ENCODE results near the gene DUSP18. TPM values are rescaled to one million over a fixed set of nuclear protein-coding genes. Genes with fewer than 3 reads are reported as not detected.
"Not testable (repeated sequence)": the region's sequence is repeated elsewhere in the genome, so short reads cannot be mapped to it uniquely, and the experiment has no call there.

Gene DUSP18
- total RNA-seq, 1 experiment from 2014 or later, result 8.5 TPM

DNA sequence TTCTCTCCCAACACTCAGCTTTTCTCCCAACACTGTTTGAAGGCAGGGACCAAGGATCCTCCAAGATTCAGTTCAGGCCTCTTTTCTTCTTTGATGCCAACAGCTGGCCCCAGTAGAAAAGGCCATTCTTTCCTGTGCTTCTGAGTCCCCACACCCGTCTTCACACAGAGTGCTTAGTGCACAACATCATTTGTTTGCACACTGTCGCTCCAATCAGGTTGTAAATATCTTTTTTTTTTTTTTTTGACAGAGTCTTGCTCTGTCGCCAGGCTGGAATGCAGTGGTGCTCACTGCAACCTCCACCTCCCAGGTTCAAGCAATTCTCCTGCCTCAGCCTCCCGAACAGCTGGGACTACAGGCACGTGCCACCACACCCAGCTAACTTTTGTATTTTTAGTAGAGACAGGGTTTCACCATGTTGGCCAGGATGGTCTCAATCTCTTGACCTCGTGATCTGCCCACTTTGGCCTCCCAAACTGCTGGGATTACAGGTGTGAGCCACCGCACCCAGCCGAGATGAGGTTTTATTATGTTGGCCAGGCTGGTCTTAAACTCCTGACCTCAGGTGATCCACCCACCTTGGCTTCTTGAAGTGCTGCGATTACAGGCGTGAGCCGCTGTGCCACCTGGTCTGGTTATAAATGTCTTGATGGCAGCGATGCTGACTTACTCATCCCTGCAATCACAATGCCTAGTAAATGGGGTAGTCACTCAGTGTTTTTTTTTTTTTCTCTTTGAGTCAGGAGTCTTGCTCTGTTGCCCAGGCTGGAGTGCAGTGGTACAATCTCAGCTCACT, 12.4 kb upstream of the DUSP18 start:
- DNase-seq (ENCODE audit: low spot score), result not testable (repeated sequence)

DNA sequence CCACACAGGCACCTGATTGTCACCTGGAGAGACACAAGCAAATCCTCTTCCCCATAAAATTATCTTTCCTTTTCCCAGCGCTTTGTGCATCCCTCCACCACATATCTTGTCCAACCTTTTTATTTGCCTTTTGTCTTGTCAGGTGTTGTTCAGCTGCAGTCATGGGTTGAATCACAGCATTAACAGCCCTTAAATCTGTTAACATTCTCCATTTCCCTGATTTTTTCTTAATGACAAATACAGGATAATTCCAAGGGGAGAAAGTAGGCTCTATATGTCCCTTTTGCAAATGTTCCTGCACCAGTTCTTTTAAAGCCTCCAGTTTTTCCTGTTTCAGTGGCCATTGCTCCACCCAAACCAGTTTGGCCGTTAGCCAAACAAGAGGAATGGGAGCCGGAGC, 8.9 kb upstream of the DUSP18 start:
- DNase-seq (ENCODE audit: low spot score), result peak; percentile 37

DNA sequence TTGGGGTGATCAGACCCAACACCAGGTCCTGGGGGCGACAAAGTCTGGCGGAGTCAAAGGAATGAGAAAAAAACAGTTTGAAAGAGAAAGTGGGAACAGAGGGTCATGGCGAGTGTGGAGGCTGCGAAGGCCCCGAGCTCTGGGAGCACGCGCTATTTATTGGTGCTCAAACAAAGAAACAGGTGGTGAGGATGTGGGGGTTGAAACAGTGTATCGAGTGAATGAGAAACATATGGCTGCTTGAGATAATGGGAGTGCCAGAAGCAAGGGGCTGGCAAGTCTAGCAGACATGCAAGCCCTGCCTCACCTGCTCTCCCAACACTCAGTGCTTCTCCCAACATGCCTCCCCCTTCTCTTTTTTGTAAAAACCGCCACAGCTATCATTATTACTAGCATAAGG, 7.8 kb upstream of the DUSP18 start:
- DNase-seq (ENCODE audit: low spot score), result no peak

DNA sequence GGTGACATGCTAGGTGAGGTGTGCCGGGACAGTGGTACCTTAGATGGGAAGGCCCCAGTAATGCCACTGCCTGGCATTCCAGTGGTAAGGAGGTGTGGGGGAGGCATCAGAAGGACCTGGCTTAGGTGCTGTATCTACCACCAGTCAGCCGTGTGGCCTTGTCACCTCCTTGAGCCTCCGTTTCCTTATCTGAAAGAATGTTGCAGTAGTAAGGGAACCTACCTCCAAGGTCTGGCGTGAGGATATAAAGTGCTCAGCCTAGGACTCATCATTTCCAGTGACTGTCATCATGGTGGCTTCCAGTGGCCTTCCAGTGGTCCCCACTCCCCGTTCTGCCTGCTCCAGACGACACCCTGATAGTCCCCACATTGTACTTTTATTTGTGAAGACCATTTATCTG, 6.8 kb upstream of the DUSP18 start:
- DNase-seq (ENCODE audit: low spot score), result no peak

DNA sequence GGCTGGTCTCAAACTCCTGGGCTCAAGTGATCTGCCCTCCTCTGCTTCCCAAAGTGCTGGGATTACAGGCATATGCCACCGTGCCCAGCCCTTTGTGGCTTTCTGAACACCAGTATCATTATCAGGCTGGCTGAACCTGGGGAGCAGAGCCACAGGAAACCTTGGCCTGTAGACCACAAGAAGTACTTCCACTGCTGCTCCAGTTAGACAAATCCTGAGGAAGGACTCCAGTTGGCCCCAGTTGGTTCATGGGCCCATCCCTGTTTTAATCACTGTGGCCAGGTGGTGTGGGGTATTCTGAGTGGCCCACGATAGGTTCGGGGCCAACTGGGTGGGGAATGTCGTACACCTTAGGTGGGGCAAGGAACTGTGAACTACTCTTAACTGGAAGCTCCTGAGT, 5.5 kb upstream of the DUSP18 start:
- DNase-seq (ENCODE audit: low spot score), result no peak

DNA sequence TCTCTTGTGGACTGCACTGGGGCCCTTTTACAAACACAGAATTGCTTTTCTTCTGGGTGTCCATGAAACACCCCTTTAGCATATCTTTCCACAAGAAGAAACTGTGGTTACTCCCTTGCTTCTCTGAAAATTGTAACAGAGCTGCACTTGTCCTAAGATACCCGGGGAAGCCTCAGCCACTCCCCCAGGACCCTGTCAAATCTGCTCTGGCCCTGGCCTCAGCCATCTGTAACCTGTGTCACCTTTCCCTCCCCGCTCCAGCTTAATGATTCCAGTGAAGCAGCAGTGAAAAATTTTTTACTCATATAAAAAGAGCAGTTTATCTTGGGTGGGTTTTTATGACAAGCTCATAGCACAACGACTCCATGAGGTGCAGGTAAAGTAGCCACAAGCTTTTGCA, 3.4 kb upstream of the DUSP18 start:
- DNase-seq (ENCODE audit: low spot score), result no peak

DNA sequence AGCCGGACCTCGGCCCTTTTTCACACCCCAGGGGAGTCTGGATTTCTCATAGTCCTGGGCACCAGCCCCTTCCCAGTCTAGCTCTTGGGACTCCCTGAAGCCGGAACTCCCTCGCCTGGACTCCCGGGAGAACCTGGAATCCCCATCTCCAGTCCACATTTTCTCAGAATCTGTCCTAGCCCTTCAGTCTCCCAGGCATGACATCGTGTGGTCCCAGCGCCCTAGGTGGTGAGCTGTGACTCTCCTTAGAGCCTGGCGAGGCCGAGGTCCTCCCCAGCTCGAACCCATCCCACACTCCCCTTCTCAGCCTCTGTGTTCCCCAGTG, 673 bp upstream of the DUSP18 start:
- DNase-seq (ENCODE audit: low spot score), result no peak

DNA sequence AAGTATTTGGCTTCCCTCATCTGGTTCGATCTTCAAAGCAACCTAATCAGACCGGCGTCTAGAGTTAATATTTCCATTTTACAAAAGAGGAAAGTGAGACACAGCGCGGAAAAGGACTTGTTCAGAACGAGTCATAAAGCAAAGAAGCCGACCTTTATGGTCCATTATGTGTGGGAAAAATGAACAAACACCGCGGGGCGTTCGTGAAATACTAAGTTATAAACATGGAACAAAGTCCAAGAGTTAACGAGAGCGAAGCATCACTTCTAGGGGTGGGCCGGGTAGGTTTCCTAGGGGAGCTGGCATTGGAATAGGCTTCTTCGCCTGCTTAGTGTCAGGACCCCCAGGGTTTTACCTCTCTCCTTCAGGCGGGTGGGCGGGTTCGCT, 575 bp downstream of the DUSP18 start:
- peak; percentile 57 for DNase-seq (ENCODE audit: low spot score)

DNA sequence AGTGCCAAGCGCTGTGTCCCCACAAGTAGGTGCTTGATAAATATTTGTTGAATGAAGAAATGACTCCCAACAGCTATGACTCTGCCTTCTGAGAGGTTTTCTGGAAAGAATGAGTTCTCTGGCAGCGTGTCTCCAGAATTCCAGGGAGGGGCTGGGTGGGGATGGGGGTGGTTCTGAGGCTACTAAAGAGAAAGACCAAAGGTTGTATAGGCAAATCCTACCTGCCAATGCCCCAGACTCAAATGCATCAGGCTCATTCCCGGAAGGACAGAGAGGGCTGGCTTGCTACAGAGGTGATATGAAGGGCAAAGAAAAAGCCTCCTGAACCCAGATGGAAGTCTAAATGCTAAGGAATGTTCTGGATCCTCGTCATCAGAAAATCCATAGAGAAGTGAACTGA, 1.9 kb downstream of the DUSP18 start:
- peak; percentile 51 for DNase-seq (ENCODE audit: low spot score)

DNA sequence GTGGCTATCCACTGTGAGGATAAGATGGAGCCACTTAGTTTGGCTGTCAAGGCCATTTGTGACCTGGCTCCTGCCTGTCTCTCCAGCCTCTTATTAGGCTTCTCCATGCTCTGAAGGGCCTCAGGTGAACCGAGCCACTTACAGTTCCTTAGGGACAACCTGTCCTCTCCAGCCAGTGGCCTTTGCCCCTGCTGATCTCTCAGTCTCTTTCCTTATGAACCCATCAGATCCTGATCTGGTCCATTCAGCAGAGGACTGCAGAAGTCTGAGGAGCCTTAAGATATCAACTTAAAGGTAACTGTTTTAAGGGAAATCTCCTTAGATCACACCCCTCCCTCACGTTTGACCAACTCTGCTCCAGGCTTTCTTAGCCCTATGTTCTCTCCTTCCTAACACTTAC, 2.4 kb downstream of the DUSP18 start:
- DNase-seq (ENCODE audit: low spot score), result no peak

DNA sequence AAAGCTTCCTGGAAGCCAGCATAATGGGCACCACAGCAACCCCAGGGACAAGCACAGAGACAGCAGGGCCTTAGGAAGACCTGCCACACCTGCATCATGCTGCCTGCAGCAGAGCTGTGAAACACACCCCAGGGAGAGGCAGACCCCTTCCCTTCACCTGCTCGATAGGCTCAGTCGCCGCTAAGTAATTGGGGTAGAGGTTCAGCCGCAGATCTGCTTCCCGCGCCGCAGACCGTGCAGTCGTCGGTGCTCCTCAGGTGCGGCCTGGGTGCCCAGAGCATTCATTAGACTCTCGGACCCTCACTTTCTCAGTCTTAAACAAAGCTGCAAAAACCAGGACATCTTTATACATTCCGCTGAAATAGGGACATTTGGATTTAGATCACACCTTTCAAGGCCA, 2.9 kb downstream of the DUSP18 start:
- DNase-seq (ENCODE audit: low spot score), result no peak

DNA sequence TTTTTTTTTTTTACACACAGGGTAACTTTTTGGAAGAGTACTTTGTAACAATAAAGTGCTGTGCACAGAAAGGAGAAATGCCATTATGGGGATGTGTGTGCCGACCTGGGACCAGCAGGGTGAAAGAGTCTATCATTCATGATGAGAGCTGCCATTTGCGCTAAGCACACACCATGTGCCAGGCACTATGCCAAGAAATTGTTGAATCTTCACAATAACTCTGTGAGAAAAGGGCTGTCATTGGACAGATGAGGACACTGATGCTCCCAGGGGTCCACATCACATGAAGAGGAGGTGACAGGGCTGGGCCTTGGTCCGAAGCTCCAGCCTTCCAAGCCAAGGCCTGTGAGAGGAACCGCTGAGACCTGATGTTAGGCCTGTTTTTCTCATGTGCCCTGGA, 5.6 kb downstream of the DUSP18 start:
- DNase-seq (ENCODE audit: low spot score), result no peak

DNA sequence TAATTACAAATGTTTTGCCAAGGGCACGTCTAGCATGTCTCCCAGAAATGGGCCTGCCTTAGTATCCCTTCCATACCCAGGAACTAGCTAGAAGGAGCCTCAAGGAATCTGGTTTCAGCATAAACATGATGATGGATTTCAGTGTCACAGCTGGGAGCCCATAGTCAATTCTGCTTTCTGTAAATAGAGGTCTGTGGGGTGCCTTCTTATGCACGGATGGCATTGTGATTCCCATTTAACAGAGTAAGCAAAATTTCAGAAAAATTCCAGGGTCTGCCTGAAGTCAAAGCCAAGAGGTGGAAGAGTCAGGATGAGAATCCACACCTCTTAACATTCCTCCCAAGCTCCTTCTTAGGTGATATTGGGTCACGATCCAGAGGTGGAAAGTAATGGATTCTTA, 12.1 kb downstream of the DUSP18 start:
- DNase-seq (ENCODE audit: low spot score), result no peak

DNA sequence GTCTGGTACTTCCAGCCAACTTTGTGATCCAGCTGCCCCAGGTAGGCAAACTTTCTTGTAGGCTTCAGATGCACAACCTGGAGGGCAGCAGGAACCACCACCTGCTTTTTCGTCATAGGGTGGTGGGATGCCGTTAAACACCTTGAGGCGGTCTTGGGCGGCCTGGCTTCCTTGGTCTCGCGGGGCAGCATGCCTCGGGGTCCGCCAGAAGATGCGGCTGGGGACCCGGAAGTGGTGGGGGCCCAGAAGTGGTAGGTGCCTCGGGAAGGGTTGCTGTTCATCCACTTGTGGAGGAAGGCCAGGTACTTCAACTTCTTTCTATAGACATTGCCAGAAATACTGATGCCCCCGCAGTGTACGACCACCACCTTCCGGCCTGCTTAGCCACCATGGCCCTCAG, 13.3 kb downstream of the DUSP18 start:
- DNase-seq (ENCODE audit: low spot score), result no peak

DNA sequence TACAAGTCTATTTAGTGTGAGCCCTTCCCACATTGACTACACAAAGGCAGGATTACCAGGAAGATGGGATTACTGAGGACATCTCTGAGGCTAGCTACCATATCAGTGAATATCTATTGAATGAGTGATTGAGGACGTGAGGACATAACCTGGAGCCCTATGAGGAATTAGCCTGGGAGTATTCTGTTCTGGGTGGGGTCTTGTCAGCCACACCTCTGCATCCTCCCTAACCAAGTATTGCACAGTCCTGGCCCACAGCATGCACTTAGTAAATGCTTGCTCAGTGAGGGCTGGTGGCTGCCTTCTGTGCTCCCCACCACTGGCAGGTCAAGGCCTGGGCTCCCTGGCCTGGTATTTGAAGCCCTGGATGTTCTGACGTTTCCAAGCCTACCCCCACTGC, 14.8 kb downstream of the DUSP18 start:
- no peak for DNase-seq (ENCODE audit: low spot score)

DNA sequence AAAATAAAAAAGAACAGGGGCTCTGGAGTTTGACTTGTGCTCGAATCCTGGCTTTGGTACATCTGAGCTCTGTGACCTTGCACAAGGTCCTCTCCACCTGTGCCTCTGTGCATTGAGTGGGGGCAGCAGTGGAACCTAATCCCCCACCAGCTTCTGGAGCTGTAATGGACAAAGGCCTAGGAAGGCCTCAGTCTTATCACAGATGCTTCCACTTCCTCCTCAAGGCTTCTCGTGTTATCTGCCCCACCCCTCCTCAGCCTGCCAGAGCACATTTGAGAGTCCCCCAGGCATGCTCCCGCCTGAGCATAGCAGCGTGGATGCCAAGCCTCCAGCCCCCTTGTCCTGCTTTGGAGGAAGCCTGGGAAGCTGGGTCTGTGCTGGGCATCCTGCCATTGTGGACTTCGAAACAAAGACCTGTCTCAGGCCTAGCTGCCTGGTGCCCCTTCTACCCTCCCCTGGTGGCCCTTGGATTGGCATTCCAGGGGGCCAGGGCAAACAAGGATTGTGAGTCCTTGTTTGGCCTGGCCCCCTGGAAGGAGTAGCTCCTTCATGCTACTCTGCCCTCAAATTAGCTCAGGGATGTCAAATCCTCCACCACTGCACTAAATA, 17.1 kb downstream of the DUSP18 start:
- no peak for DNase-seq (ENCODE audit: low spot score)

DNA sequence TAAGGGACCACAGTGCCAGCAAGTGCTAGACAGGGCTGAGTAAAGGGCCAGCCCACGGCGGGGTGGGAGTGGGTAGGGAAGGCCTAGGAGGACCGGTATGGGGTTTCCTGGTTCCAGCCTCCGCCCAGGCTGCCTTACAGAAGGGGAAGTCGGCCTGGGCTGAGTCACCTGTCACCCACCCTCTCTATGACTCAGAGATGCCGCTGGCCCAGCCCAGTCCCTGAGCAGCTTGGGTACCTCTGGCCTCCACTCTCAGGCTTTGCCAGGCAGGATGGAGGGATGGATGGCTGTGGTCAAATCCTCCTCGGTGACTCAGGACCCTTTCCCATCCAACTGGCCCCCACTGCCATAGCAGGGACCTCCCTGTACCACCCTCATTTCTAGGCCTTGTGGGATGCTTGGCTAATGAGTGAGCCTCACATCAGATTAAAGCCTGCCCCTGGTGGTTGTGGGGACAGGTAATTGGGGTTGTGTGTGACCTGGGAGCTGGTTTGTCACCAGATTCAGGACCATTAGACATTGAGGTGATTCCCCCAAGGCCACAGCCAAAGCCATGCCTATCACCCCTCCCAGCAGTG, 18.2 kb downstream of the DUSP18 start:
- peak; percentile 85 for DNase-seq (ENCODE audit: low spot score)

DNA sequence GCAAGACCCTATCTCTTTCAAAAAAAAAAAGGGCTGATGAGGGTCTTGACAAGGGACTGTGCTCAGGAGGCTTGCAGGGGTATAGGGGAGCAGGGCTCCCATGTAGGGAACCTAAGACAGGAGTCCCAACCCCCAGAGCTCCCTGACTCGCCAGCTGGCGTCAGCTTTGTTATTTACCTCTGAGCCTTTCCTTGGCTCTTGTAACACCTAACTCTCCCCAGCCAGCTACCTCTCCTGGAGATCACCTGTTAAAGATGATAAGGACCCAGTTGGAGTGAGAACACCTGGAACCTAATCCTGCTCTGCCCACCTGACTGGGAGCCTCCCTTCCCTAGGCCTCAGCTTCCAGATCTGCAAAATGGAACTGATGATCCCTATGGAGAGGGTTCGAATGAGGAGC, 18.9 kb downstream of the DUSP18 start:
- no peak for DNase-seq (ENCODE audit: low spot score)

DNA sequence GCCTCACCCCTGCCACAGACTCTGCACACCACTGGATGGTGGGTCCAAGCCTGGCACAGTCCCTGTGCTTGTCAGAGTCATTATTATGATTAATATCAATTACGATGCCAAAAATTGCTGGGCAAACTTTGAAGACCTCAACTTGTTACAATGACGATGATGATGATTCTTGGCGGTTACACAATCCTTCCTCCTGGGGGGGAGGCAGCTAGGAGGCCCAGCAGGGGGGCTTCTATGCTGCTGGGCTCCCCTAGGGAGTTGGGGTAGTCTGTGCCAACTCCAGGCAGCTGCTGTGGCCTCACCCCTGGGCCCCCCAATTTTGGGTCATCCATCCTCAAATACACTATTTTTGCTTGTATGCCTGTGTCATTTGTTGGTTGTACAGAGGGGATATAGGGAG, 20.1 kb downstream of the DUSP18 start:
- DNase-seq (ENCODE audit: low spot score), result no peak

DNA sequence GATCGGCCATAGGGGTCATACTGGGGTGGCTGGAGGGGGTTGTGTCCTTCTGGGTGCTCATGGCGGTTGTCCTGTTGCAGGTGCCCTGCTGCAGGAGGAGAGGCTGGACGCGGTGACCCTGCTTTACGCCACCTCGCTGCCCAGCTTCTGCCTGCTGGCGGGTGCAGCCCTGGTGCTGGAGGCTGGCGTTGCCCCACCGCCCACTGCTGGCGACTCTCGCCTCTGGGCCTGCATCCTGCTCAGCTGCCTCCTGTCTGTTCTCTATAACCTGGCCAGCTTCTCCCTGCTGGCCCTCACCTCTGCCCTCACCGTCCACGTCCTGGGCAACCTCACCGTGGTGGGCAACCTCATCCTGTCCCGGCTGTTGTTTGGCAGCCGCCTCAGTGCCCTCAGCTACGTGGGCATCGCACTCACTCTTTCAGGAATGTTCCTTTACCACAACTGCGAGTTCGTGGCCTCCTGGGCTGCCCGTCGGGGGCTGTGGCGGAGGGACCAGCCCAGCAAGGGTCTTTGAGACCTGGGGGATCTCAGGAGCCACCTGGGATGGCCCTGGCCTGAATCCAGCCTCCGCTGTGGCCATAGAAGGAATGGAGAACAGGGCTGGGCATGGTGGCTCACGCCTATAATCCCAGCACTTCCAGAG, 21.0 kb downstream of the DUSP18 start:
- DNase-seq (ENCODE audit: low spot score), result no peak

DNA sequence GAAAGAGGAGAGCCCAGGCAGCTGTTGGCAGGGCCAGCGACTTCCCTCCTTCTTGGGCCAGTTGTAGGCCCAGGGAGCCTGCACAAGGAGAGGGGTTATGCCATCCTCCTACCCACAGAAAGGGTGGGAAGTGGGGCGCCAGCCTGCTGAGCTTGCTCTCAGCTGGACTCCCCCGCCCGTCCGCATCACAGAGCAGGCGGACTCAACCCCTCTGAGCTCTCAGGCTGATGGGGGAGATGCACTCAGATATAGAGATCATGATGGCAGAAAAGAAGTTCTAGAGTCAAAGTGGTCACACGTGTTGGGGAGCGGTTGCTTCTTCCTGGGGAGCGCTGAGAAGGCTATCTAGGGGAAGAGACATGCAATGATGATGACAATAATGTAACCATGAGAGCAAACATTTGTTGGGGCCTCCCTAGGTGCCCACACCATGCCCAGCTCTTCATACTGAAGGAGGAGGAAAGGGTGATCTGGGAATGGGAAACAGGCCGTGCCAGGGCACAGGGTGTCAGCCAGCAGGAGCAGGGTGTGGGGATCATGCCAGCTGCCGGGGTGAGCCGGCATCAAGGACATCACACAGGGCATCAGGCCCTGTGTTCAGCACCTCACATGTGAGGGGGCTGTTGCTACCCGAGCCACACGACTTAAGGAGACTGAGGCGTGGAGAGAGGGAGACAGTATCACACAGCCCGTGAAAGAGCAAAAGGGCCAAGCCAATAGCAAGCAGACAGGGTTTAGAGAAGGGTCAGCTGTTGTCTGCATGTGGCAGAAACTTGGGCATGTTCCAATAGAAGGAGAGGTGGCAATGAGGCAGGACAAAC, 24.4 kb downstream of the DUSP18 start:
- DNase-seq (ENCODE audit: low spot score), result no peak

DNA sequence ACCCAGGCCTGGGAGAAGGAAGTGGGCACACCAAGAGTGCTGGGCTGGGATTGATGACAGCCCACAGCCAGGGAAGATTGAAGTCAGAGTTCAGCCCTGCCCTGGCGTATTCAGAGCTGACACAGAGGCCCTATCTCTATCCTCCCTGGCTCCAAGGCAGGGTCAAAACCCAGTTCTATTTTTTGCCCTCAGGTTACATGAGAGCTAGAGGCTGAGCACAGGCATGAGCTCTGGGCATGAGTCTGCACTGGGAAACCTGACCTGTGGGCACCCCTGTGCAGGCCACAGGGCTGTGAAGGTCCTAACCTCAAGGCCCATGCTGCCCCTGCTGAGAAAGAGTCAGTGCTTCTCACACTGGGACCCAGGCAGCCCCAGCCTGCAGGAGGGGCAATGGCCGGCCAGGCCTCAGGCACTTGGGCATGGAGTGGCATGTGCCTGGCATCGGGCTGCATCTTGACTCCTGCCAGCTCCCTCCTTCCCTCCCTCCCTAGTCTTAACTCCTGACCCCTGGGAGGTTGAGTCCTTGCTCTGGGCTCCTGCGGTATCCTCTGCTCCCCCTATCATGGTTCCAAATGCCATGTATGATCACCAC, 26.7 kb downstream of the DUSP18 start:
- DNase-seq (ENCODE audit: low spot score), result no peak
